ENCODE results near the gene STAG1. TPM values are rescaled to one million over a fixed set of nuclear protein-coding genes. Genes with fewer than 3 reads are reported as not detected.
"Not testable (repeated sequence)": the region's sequence is repeated elsewhere in the genome, so short reads cannot be mapped to it uniquely, and the experiment has no call there.

STAG1 gene
- total RNA-seq, 4 donors from 2014 or later = 32.6 to 44.0 (median 40.5) TPM

- Histone ChIP-seq H3K4me3 (no peak overlapping the region), H3K27ac (replicated peaks in 1 of 4) (no peak overlapping the region), H3K27me3 (no peaks in the 10 kb centered on the region), H3K9me3 (no peaks in the 10 kb centered on the region), H3K4me1 (peaks cover 2 to 26% (median 8%) of the 10 kb centered on the region in 4 donors), H3K36me3 (no peaks in the 10 kb centered on the region)
- TF ChIP-seq POLR2AphosphoS5 (IDR thresholded peaks at IDR 0.05) = no peak
- no peak for TF ChIP-seq EP300 (IDR thresholded peaks at IDR 0.05)
- TF ChIP-seq, protein P1, sequence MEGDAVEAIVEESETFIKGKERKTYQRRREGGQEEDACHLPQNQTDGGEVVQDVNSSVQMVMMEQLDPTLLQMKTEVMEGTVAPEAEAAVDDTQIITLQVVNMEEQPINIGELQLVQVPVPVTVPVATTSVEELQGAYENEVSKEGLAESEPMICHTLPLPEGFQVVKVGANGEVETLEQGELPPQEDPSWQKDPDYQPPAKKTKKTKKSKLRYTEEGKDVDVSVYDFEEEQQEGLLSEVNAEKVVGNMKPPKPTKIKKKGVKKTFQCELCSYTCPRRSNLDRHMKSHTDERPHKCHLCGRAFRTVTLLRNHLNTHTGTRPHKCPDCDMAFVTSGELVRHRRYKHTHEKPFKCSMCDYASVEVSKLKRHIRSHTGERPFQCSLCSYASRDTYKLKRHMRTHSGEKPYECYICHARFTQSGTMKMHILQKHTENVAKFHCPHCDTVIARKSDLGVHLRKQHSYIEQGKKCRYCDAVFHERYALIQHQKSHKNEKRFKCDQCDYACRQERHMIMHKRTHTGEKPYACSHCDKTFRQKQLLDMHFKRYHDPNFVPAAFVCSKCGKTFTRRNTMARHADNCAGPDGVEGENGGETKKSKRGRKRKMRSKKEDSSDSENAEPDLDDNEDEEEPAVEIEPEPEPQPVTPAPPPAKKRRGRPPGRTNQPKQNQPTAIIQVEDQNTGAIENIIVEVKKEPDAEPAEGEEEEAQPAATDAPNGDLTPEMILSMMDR (IDR thresholded peaks at IDR 0.05) = no peak
- no peak for TF ChIP-seq POLR2A (IDR thresholded peaks at IDR 0.05; ENCODE audit: low read depth)
- no peak for DNase-seq (ENCODE audit: extremely low spot score)
- 94% methylated on average over 2 of the region's 2 CpGs for WGBS
- intact Hi-C loops (cut with DNase I) = no loop called here
Measured at GRCh38 chr3:136667081-136667480, 85.1 kb downstream of the STAG1 start.

DNA sequence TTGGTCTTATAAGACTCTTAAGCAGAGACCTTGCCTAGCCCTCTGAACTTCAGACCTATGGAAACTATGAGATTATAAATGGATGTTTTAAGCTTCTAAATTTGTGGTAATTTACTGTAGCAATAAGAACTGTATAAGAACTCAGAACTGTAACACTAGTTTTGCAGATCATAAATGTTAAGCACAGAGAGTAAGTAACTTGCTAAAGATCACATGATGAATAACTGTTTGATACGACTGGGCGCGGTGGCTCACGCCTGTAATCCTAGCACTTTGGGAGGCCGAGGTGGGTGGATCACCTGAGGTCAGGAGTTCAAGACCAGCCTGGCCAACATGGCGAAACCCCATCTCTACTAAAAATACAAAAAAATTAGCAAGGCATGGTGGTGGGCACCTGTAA is 85.9 kb downstream of the STAG1 start:
- H3K4me3 ChIP-seq; H3K27ac ChIP-seq (replicated peaks in 1 of 4); H3K27me3 ChIP-seq; intact Hi-C loops (cut with DNase I); H3K9me3 ChIP-seq; H3K36me3 ChIP-seq; DNase-seq (ENCODE audit: extremely low spot score): not testable (repeated sequence)
- 97% methylated on average over 6 of the region's 6 CpGs for WGBS
- H3K4me1 ChIP-seq = peaks cover 0 to 18% (median 3%) of the 10 kb centered on the region in 4 donors

- intact Hi-C loops (cut with DNase I) = no loop called here
Measured at GRCh38 chr3:136664771-136665170, 87.4 kb downstream of the STAG1 start.

GRCh38 chr3:136661282-136661681 is 90.9 kb downstream of the STAG1 start:
- TF ChIP-seq, protein P1 (IDR thresholded peaks at IDR 0.05) = no peak
- TF ChIP-seq POLR2A (IDR thresholded peaks at IDR 0.05; ENCODE audit: low read depth) = no peak
- TF ChIP-seq POLR2AphosphoS5 (IDR thresholded peaks at IDR 0.05) = no peak
- TF ChIP-seq EP300 (IDR thresholded peaks at IDR 0.05) = no peak
- no peak for DNase-seq (ENCODE audit: extremely low spot score)
- Histone ChIP-seq H3K9me3 (no peaks in the 10 kb centered on the region), H3K36me3 (no peaks in the 10 kb centered on the region), H3K27ac (replicated peaks in 1 of 4) (no peak overlapping the region), H3K27me3 (no peaks in the 10 kb centered on the region), H3K4me1 (peaks cover 0 to 27% (median 15%) of the 10 kb centered on the region in 4 donors), H3K4me3 (no peak overlapping the region)
- intact Hi-C loops (cut with DNase I) = no loop called here
- 90% methylated on average over 4 of the region's 4 CpGs for WGBS

More at GRCh38 chr3:136664771-136665170, 87.4 kb downstream of the STAG1 start:
- H3K27me3 ChIP-seq = no peaks in the 10 kb centered on the region
- DNase-seq (ENCODE audit: extremely low spot score) = no peak
- H3K9me3 ChIP-seq = no peaks in the 10 kb centered on the region
- H3K4me3 ChIP-seq = no peak overlapping the region
- no peaks in the 10 kb centered on the region for H3K36me3 ChIP-seq
- H3K4me1 ChIP-seq = peaks cover 0 to 21% (median 4%) of the 10 kb centered on the region in 4 donors
- no peak for TF ChIP-seq POLR2A (IDR thresholded peaks at IDR 0.05; ENCODE audit: low read depth)
- TF ChIP-seq, protein P1 (IDR thresholded peaks at IDR 0.05) = no peak
- TF ChIP-seq POLR2AphosphoS5 (IDR thresholded peaks at IDR 0.05) = no peak
- TF ChIP-seq EP300 (IDR thresholded peaks at IDR 0.05) = no peak
- no peak overlapping the region for H3K27ac ChIP-seq (replicated peaks in 1 of 4)
- WGBS = 100% methylated on average over 1 of the region's 1 CpG

- 52% methylated on average over 8 of the region's 8 CpGs for WGBS
- intact Hi-C loops (cut with DNase I) = no loop called here
- H3K27ac ChIP-seq (replicated peaks in 1 of 4) = no peak overlapping the region
- TF ChIP-seq POLR2AphosphoS5 (IDR thresholded peaks at IDR 0.05) = no peak
- TF ChIP-seq, protein P1 (IDR thresholded peaks at IDR 0.05) = no peak
- TF ChIP-seq EP300 (IDR thresholded peaks at IDR 0.05) = no peak
- no peak for TF ChIP-seq POLR2A (IDR thresholded peaks at IDR 0.05; ENCODE audit: low read depth)
- no peak overlapping the region for H3K4me3 ChIP-seq
- no peaks in the 10 kb centered on the region for H3K27me3 ChIP-seq
- no peak for DNase-seq (ENCODE audit: extremely low spot score)
- H3K9me3 ChIP-seq = peaks cover 0 to 8% (median 3%) of the 10 kb centered on the region in 4 donors
- peaks cover 0 to 16% (median 12%) of the 10 kb centered on the region in 4 donors for H3K4me1 ChIP-seq
- no peaks in the 10 kb centered on the region for H3K36me3 ChIP-seq
Measured at GRCh38 chr3:136658946-136659682, 93.1 kb downstream of the STAG1 start.

Measured in esophagus muscularis mucosa (tissue), 4 donors.